HCT116 (cell line): ENCODE data around the gene FSD2. TPM values are rescaled to one million over a fixed set of nuclear protein-coding genes. Genes with fewer than 3 reads are reported as not detected.

Experiments used
- ATAC-seq: fragments of 200-7000 bp; cut with Tn5 transposase; 2 replicates; pipeline ENCODE4 v1.9.1; 2020; ENCODE audit warnings: mild to moderate bottlenecking, moderate library complexity
- BruUV-seq: library from RNA; stranded (reverse); fragments of 400-500 nt; replicated peaks from 2 replicates; lab custom pipeline; 2021; lab: Mats Ljungman, UMichigan
- CTCF ChIA-PET: fragments of 300-600 bp; sonication (Branson Sonifier 250); formaldehyde crosslinking; loops from one replicate; lab custom pipeline; 2021; ENCODE audit warnings: antibody characterized with exemption; lab: Charles Lee
- POLR2A ChIA-PET: fragments of 300-600, 350-600 bp; sonication (Branson Sonifier 250); formaldehyde crosslinking; loops from one replicate; lab custom pipeline; 2021; ENCODE audit warnings: antibody characterized with exemption; lab: Charles Lee
- RAD21 ChIA-PET, 2 experiments: fragments of 300-600 bp; sonication (Branson Sonifier 250); formaldehyde crosslinking; loops; one replicate each; lab custom pipeline; 2023; ENCODE audit warnings: low total read pairs in 2 of 2; ENCODE audit not compliant: uncharacterized antibody in 2 of 2, unreplicated experiment in 2 of 2, low non-redundant PET in 1 of 2; lab: Charles Lee
- DNase-seq: peaks from one replicate; pipeline ENCODE4 v3.0.0-alpha.2; 2010; ENCODE audit warnings: low read depth, low spot score
- H2AFZ ChIP-seq: fragments of 200-600 bp; shearing (Covaris generic), sonication (generic); 2 replicates; pipeline ENCODE4 v1.6.1; 2017; ENCODE audit warnings: low read depth, mixed run types, mixed read lengths, antibody characterized with exemption, low read length; ENCODE audit not compliant: poor library complexity, severe bottlenecking
- H3K27ac ChIP-seq: 2 replicates; pipeline ENCODE4 v1.5.1; 2012; ENCODE audit warnings: low read depth, low read length
- H3K27me3 ChIP-seq: fragments of 200-600 bp; sonication (generic); 2 replicates; pipeline ENCODE4 v1.6.1; 2016; ENCODE audit warnings: mixed run types, low read length, mixed read lengths; ENCODE audit not compliant: insufficient read depth
- H3K36me3 ChIP-seq, 2 experiments: fragments of 200-500 bp in 1 of 2; fragments of 200-600 bp in 1 of 2; sonication (Bioruptor generic) in 1 of 2; sonication (generic) in 1 of 2; 2 replicates each; pipeline versions ENCODE4 v1.5.1 to v1.6.1; 2014 to 2016; ENCODE audit warnings: low read length in 2 of 2, inconsistent platforms in 1 of 2, mixed read lengths in 1 of 2, mixed run types in 1 of 2; ENCODE audit not compliant: insufficient read depth in 2 of 2, control insufficient read depth in 1 of 2
- H3K4me1 ChIP-seq, 2 experiments: fragments of 200-600 bp in 1 of 2; sonication (generic) in 1 of 2; 2 replicates each; pipeline versions ENCODE4 v1.5.1 to v1.6.1; 2012 to 2017; ENCODE audit warnings: low read length in 2 of 2, inconsistent platforms in 1 of 2, mild to moderate bottlenecking in 1 of 2, mixed read lengths in 1 of 2, mixed run types in 1 of 2, moderate library complexity in 1 of 2; ENCODE audit not compliant: insufficient read depth in 2 of 2, control insufficient read depth in 1 of 2
- H3K4me2 ChIP-seq: fragments of 200-600 bp; sonication (generic); 2 replicates; pipeline ENCODE4 v1.6.1; 2017; ENCODE audit warnings: mixed run types, low read length, mixed read lengths
- H3K4me3 ChIP-seq, 2 experiments: fragments of 200-600 bp in 1 of 2; sonication (generic) in 1 of 2; replicated peaks in 1 of 2; 2 replicates each; pipeline ENCODE4 v1.5.1; 2011 to 2016; ENCODE audit warnings: low read length in 2 of 2, control low read depth in 1 of 2, low read depth in 1 of 2, mild to moderate bottlenecking in 1 of 2, mixed read lengths in 1 of 2, mixed run types in 1 of 2
- H3K79me2 ChIP-seq: fragments of 200-600 bp; sonication (generic); 2 replicates; pipeline ENCODE4 v1.6.1; 2017; ENCODE audit warnings: mild to moderate bottlenecking, mixed run types, low read length, moderate library complexity, mixed read lengths; ENCODE audit not compliant: insufficient read depth
- H3K9ac ChIP-seq: fragments of 200-600 bp; sonication (generic); 2 replicates; pipeline ENCODE4 v1.6.1; 2016; ENCODE audit warnings: low read length, mixed read lengths
- H3K9me2 ChIP-seq: fragments of 200-600 bp; sonication (generic), shearing (Covaris generic); 2 replicates; pipeline ENCODE4 v1.6.1; 2017; ENCODE audit warnings: mixed run types, mild to moderate bottlenecking, moderate library complexity; ENCODE audit not compliant: insufficient read depth
- H3K9me3 ChIP-seq, 2 experiments: fragments of 200-500 bp in 1 of 2; fragments of 200-600 bp in 1 of 2; sonication (Bioruptor generic) in 1 of 2; sonication (generic) in 1 of 2; 2 replicates each; pipeline ENCODE4 v1.6.1; 2014 to 2017; ENCODE audit warnings: low read length in 2 of 2, mixed read lengths in 2 of 2, inconsistent platforms in 1 of 2, low read depth in 1 of 2, mild to moderate bottlenecking in 1 of 2, mixed run types in 1 of 2, moderate library complexity in 1 of 2; ENCODE audit not compliant: control insufficient read depth in 1 of 2, insufficient read depth in 1 of 2
- H4K20me1 ChIP-seq: fragments of 200-600 bp; sonication (generic), shearing (Covaris generic); 2 replicates; pipeline ENCODE4 v1.6.1; 2017; ENCODE audit warnings: mixed run types, mild to moderate bottlenecking, moderate library complexity; ENCODE audit not compliant: insufficient read depth
- CBX3 ChIP-seq: IDR thresholded peaks from 2 replicates; pipeline ENCODE4 v1.6.1; 2012; ENCODE audit warnings: low read depth
- EGR1 ChIP-seq: IDR thresholded peaks from 2 replicates; pipeline ENCODE4 v1.6.1; 2012; ENCODE audit warnings: low read depth
- ELF1 ChIP-seq: IDR thresholded peaks from 2 replicates; pipeline ENCODE4 v1.6.1; 2012; ENCODE audit warnings: low read depth, borderline replicate concordance
- EZH2 ChIP-seq: fragments of 200-600 bp; sonication (generic); IDR thresholded peaks from 2 replicates; pipeline ENCODE4 v1.6.1; 2017; ENCODE audit warnings: antibody characterized with exemption, mixed run types
- EZH2phosphoT487 ChIP-seq: fragments of 200-600 bp; IDR thresholded peaks from 2 replicates; pipeline ENCODE4 v1.6.1; 2018; ENCODE audit warnings: antibody characterized with exemption, borderline replicate concordance
- FOSL1 ChIP-seq: IDR thresholded peaks from 2 replicates; pipeline ENCODE4 v1.6.1; 2012; ENCODE audit warnings: low read depth
- JUND ChIP-seq: IDR thresholded peaks from 2 replicates; pipeline ENCODE4 v1.6.1; 2012
- POLR2A ChIP-seq: IDR thresholded peaks from 2 replicates; pipeline ENCODE4 v1.7.0; 2011; ENCODE audit warnings: borderline replicate concordance; ENCODE audit not compliant: insufficient read depth, insufficient read length; ENCODE audit errors: extremely low read depth
- REST ChIP-seq: IDR thresholded peaks from 2 replicates; pipeline ENCODE4 v1.6.1; 2012; ENCODE audit warnings: low read depth
- SIN3A ChIP-seq: IDR thresholded peaks from 2 replicates; pipeline ENCODE4 v1.6.1; 2012; ENCODE audit warnings: low read depth
- SP1 ChIP-seq: IDR thresholded peaks from 2 replicates; pipeline ENCODE4 v1.6.1; 2012; ENCODE audit warnings: low read depth
- TCF7L2 ChIP-seq: IDR thresholded peaks from 2 replicates; pipeline ENCODE4 v1.7.0; 2011; ENCODE audit warnings: borderline replicate concordance, inconsistent platforms; ENCODE audit not compliant: insufficient read depth, insufficient read length; ENCODE audit errors: extremely low read depth
- YY1 ChIP-seq: IDR thresholded peaks from 2 replicates; pipeline ENCODE4 v1.6.1; 2011; ENCODE audit warnings: low read length, low read depth, moderate library complexity, mild to moderate bottlenecking; ENCODE audit not compliant: insufficient replicate concordance; ENCODE audit errors: extremely low read depth
- ZBTB33 ChIP-seq: IDR thresholded peaks from 2 replicates; pipeline ENCODE4 v1.6.1; 2011; ENCODE audit warnings: mild to moderate bottlenecking, low read length, moderate library complexity; ENCODE audit not compliant: insufficient replicate concordance; ENCODE audit errors: extremely low read depth
- ZFX ChIP-seq: fragments of 450-650 bp; IDR thresholded peaks from 2 replicates; pipeline ENCODE4 v1.6.1; 2017
- intact Hi-C: fragments of 100-400 bp; cut with micrococcal nuclease; formaldehyde crosslinking; loops from 2 replicates; pipeline ENCODE4 v1.10.0; 2022
- total RNA-seq: library from RNA; stranded (reverse); gene quantifications from one replicate; pipeline ENCODE4 v1.2.1, GENCODE V29; 2021; ENCODE audit not compliant: unreplicated experiment

The FSD2 gene
- total RNA-seq, 1 experiment from 2014 or later: not detected

- TF ChIP-seq ZBTB33: no peak
- no peak for TF ChIP-seq EGR1
- no peak for TF ChIP-seq CBX3
- no peak for TF ChIP-seq POLR2A
These were observed 1.3 kb downstream of the FSD2 start (continued) for GRCh38 chr15:82804575-82804949.

GRCh38 chr15:82803793-82804574 lies 1.9 kb downstream of the FSD2 start:
- no peak for ATAC-seq
- TF ChIP-seq SP1 (no peak), ZBTB33 (no peak), EZH2phosphoT487 (no peak), EZH2 (no peak), POLR2A (no peak), YY1 (no peak), JUND (no peak), REST (no peak), SIN3A (no peak), EGR1 (no peak), FOSL1 (no peak), CBX3 (no peak), ZFX (no peak), TCF7L2 (no peak), ELF1 (no peak)

More at GRCh38 chr15:82803793-82804574, 1.9 kb downstream of the FSD2 start:
- BruUV-seq: no TSS peak
- Histone ChIP-seq H3K9me2 (no peaks in the 10 kb centered on the region), H3K4me3 (no peak overlapping the region), H3K9ac (no peak overlapping the region), H3K79me2 (no peaks in the 10 kb centered on the region), H4K20me1 (no peaks in the 10 kb centered on the region), H3K27ac (no peak overlapping the region), H3K27me3 (peaks cover 5% of the 10 kb centered on the region; the same call in 1 of the 2 replicates), H3K4me1 (peaks cover 4 to 15% of the 10 kb centered on the region in 2 experiments; a peak in 2 of 4 replicates), H3K36me3 (no peaks in the 10 kb centered on the region), H3K4me2 (no peak overlapping the region), H3K9me3 (no peaks in the 10 kb centered on the region), H2AFZ (no peak overlapping the region)
- POLR2A ChIA-PET: no interaction called here
- intact Hi-C loops: no loop called here
- no peak for DNase-seq
- RAD21 ChIA-PET: no interaction called here
- CTCF ChIA-PET: interaction anchor here (0.5 kb wide), 1 partner anchor 889 kb away, joined by 3 read pairs; no protein-coding TSS in a partner anchor
